ENCODE data around the gene SSRP1. TPM values are rescaled to one million over a fixed set of nuclear protein-coding genes. Genes with fewer than 3 reads are reported as not detected.

SSRP1 gene
- polyA plus RNA-seq, 1 donor = 91.5 TPM

Other genes with a start within 250 kb of the SSRP1 start
- 1.4 TPM for gene LRRC55, start 153.9 kb downstream of the SSRP1 start, polyA plus RNA-seq (ENCODE audit: insufficient read length)
- gene APLNR, start 98.6 kb downstream of the SSRP1 start, polyA plus RNA-seq (ENCODE audit: insufficient read length) = 86.9 TPM
- 121 TPM for gene TNKS1BP1, start 10.9 kb downstream of the SSRP1 start, polyA plus RNA-seq (ENCODE audit: insufficient read length)
- gene P2RX3, start 2.5 kb upstream of the SSRP1 start, polyA plus RNA-seq (ENCODE audit: insufficient read length) = 5.4 TPM
- 0.85 TPM for gene PRG3, start 45.3 kb upstream of the SSRP1 start, polyA plus RNA-seq (ENCODE audit: insufficient read length)
- 1.6 TPM for gene PRG2, start 54.8 kb upstream of the SSRP1 start, polyA plus RNA-seq (ENCODE audit: insufficient read length)
- 21.8 TPM for gene SLC43A3, start 91.2 kb upstream of the SSRP1 start, polyA plus RNA-seq (ENCODE audit: insufficient read length)
- 37.2 TPM for gene RTN4RL2, start 124.6 kb upstream of the SSRP1 start, polyA plus RNA-seq (ENCODE audit: insufficient read length)
- 14.1 TPM for gene SLC43A1, start 179.8 kb upstream of the SSRP1 start, polyA plus RNA-seq (ENCODE audit: insufficient read length)
- gene TIMM10, start 194.9 kb upstream of the SSRP1 start, polyA plus RNA-seq (ENCODE audit: insufficient read length) = 40.7 TPM
- 246 TPM for gene SMTNL1, start 201.7 kb upstream of the SSRP1 start, polyA plus RNA-seq (ENCODE audit: insufficient read length)
- 24.6 TPM for gene UBE2L6, start 231.8 kb upstream of the SSRP1 start, polyA plus RNA-seq (ENCODE audit: insufficient read length)

All from forelimb muscle (tissue), 1 donor.